Activated T-cell treated with anti-CD3 and anti-CD28 coated beads for 4 hours (primary cell): ENCODE measurements around the gene RAD9A.

Experiments
- DNase-seq: peaks from one replicate; pipeline ENCODE4 v3.0.0-alpha.2; 2020

RAD9A gene

GRCh38 chr11:67391304-67392182 lies at the start of gene RAD9A:
RAD9A (plus strand) TSS chr11:67391986; CDS start chr11:67392045, 59 bp downstream.
- DNase-seq, result peak; percentile 87

- no peak for DNase-seq
Observed at GRCh38 chr11:67344264-67344663, 47.5 kb upstream of the RAD9A start.

DNA sequence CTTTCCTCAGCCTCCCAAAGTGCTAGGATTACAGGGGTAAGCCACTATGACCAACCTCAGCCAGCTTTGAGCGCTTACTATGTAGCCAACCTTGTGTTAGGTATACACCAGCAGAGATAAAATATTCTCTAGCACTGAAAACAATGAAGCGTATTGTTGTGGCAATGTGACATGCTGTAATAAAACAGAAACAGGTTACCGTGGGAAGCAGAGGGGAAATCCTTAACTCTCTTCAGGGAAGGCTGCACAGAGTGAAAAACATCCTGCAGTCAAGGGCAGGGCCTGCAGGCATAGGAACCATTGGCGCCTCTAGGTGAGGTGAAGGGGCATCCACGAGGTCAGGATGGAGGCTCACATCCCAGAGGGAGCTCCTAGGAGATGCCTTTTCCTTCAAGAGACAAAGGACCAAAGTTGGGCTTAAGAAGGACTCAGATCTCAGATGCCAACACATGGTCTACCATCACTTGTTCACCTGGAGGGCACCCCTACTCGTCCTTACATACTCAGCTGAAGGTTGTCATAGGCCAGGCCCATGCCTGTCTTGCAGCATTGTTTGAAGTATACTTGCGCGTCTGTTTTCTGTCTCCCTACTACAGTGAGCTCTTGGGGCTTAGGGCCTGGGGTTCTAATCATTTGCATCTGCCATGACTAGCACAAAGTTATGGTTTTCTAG lies 46.4 kb upstream of the RAD9A start:
- DNase-seq, result no peak

GRCh38 chr11:67345920-67346819 lies 45.6 kb upstream of the RAD9A start:
- DNase-seq, result no peak

DNA sequence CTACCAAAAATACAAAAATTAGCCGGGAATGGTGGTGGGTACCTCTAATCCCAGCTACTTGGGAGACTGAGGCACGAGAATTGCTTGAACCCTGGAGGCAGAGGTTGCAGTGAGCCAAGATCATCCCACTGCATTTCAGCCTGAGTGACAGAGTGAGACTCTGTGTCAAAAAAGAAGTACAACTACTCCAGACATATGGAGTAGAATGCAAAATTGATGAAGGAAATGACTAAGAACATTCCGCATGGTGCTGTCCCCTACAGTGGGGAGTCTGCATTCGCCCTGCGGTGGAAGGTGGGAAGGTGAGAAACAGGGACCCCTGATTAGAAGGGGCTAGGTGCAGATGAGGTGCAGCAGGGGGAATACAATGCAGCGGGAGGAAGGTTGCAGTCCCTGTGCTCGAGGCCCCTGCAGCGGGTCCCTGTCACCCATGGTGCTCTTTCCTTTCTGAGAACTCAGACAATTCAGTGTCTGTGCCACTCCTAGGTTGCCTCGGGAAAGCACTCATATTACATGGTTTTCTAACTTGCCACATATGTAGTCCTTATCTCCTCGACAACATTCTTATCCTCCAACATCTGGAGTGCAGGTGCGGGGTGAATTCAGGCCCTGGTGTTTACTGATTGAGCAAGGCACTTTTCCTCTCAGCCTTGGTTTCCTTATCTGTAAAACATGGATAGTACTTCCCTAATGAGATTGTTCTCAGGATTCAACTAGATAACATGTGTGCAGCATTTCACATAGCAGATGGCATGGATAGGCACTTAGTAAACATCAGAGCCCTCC lies 43.6 kb upstream of the RAD9A start:
- no peak for DNase-seq

- no peak for DNase-seq
Observed at GRCh38 chr11:67349036-67349435, 42.8 kb upstream of the RAD9A start.

GRCh38 chr11:67349457-67349856 lies 42.3 kb upstream of the RAD9A start:
- DNase-seq, result no peak

GRCh38 chr11:67349928-67350465 lies 41.8 kb upstream of the RAD9A start:
- no peak for DNase-seq

GRCh38 chr11:67351275-67352005 lies 40.3 kb upstream of the RAD9A start:
- DNase-seq, result peak; percentile 48

DNA sequence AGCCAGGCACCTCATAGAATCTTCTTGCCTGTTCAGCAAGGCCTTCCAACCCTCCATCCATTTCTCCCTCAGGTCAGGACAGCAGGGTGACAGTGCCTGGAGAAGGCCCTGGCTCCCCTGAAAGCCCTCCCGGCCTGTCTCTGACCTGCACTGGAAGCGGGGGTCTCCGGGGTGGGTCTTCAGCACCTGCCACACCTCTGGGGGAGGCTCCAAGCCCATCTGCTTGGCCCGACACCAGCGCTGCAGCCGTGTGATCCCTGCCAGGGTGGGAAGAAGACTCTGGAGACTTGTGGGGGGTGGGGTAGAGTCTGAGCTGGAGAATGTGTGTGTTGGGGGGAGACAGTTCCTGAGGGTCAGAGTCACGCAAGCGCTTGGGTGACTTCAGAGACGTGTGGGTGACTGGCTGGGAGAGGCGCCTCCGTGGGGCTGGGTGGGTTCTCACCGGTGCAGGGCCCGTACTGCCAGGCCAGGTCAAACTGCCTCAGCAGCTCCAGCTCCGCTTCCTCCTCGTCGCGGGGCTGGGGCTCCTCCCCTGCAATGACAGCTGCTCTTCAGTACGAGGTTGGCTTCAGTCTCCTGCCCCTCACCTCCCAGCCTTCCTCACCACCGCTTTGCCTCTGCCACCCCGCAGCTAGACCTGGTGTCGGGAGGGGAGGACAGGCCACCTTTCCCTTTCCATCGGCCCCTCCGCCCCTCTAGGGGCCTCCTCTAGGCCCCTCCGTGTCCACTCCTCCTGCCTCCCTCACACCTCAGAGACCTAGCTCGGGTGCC lies 39.1 kb upstream of the RAD9A start:
- no peak for DNase-seq

DNA sequence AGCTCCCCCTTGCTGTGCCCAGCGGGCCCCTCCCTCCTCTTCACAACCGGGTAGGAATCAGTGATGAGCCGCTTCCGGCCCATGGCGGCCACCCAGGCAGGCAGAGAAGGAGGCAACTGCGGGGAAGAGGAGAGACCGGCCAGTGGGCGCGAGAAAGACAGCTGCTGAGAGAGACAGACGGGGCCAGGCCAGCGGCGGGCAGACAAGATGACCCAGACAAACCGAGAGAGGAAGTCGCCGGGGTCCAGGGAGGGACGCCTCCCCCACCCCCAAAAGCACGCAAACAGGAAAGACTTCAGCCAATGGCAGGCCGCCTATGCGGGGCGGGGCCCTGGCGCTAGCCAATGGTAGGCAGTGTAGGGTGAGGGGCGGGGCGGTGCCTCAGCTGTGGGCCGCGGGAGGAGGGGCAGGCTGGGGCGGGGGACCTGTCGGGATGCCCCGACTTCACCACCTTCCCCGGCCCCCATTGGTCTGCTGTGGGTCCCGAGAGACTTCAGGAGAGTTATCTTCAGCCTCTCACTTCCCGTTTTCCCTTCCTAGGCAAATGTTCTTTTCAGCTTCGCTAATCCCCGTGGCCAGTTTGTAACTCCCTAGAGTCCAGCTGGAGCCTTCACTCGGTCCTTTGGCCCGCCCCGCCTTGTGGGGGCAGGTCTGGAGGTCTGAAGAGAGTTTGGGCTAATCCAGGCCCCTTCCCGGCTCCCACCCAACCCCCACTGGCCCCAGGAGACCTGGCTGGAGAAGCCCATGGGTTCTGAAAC lies 38.3 kb upstream of the RAD9A start, which contains the start of gene POLD4:
POLD4 (minus strand) TSS at position 230 of the 758 bp plus-strand sequence; CDS start at position 83, 147 bp downstream.
- DNase-seq, result peak; percentile 95

DNA sequence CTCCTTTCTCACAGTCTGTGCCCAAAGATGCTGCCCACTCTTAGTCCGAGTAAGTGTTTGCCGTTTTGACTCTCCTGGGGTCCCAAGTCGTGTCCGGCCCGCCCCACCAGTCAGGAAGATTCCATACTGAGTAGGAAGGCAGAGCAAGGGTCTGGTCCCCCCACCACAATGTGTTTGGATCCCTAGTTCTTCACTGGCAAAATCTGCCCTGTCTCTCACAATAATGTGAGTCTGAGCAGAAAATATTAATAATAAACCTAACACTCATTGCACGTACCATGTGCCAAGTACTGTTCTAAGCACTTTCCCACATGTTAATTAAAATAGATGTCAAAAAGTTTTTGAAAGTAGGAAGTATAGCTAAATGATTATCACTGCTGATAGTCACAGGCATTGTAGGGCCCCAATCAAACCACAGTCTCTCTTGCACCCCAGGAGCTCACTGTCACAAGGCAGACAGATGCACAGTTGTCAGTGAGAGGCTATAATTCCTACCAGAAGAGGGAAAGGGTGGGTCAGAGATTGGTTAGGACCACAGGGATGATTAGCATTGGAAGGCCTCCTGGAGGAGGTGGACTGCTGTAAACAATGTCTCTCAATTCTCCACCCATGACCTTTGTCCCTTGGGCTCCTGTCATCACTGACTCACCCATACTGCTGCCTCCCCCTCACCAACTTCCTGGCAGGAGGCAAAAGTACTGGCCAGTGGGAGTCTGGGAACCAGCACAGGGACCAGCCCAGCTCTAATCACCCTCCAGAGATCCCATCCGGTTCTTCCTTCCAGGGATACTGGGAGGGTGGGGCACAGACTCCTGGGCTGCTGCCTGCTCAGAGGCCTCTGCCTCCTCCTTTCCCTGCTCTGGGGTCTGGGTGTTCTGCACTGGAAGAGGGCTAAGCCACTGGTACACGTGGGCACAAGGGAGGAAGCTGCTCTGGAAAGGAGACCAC lies 37.4 kb upstream of the RAD9A start:
- no peak for DNase-seq

GRCh38 chr11:67355023-67355793 lies 36.6 kb upstream of the RAD9A start:
- DNase-seq, result no peak

DNA sequence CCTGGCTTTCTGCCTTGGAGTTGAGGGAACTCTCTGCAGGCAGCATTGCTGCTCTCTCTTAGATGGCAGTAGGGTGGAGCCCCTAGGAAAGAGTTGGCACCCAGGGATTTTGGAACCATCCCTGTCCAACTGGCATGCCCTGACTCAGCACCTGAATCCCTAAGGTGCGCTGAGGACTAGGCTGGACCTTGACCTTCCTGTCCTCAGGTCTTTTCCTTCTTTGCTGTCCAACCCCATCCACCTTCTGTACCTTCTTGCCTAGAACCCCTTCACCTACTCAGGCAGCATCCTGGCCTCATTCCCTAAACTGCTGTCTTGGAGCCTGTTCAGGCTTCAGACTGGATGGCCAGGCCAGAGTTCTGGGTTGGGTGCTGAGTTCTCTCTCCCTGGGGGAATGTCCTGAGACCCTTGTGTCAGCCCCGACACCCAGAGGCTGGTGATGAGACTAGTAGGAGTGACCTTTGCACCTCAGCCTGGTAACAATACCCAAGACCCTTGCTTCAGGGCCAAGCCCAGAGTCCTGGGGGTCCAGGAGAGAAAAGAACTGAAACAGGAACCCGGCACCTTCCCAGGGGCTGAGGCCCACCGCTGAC lies 35.9 kb upstream of the RAD9A start:
- no peak for DNase-seq

- DNase-seq, result no peak
Observed at GRCh38 chr11:67356387-67356863, 35.4 kb upstream of the RAD9A start.

- peak; percentile 54 for DNase-seq
Observed at GRCh38 chr11:67356864-67357561, 34.8 kb upstream of the RAD9A start.
